Activated CD8-positive, alpha-beta memory T cell treated with anti-CD3 and anti-CD28 coated beads for 1 hour (primary cell): ENCODE measurements around the gene CSMD2.
"Not testable (repeated sequence)": the region's sequence is repeated elsewhere in the genome, so short reads cannot be mapped to it uniquely, and the experiment has no call there.

Experiments
- DNase-seq, 2 donors: peaks; one replicate each; pipeline ENCODE4 v3.0.0-alpha.2; 2020; ENCODE audit warnings: low read depth in 1 of 2; ENCODE audit errors: extremely low read depth in 1 of 2

The CSMD2 gene

DNA sequence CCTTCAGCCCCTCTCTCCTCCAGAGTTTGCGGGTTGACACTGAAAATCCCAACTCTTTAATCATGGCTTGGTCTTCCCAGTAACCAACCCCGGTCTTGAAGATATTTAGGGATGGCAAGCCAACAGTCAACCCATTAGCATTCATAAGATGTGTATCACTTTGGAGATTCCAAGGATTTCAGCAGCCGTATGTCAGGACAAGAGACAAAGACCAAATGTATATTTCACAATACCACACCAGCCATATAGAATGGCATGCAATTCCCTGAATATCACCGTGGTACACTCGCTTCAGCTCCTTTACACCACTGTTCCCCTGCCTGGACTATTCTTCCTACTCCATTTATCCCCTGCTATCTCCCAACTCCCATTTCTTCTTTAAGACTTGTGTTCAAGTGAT lies 109.2 kb downstream of the CSMD2 start:
- DNase-seq = no peak

DNA sequence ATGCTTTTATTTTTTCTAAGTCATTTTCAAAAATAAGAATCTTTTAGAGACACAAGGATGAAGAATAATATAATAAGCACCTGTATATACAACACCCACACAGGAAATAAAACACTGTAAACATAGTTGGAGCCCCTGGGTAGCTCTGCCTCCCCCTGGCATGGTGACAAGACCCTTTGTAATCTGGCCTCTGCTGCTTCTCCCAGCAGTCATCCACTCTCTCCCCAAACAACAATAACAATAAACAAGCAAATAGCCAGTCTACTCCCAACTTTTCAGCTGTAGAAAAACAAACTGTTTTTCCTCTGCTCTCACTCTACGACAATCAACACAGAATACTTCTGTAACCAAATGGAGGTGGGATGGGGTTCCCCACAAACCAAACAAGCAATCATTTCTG lies 110.1 kb downstream of the CSMD2 start:
- DNase-seq = no peak

DNA sequence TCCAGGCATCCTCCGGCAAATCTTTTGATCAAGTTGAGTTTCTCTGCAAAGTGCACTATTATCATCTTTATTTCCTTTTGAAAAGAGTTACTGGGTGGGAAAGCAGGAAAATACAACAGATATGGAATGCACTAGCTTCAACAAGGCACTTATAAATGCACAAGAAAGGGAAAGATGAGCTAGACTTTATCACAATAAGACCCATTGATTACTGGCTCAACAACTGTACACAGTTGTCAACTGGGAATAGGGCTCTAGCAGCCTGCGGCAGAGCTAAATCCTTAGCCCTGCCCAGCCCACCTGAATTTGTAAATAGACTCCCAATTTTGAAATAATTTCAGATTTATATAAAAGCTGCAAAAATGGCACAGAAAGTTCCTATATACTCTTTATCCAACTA lies 111.4 kb downstream of the CSMD2 start:
- DNase-seq = no peak

DNA sequence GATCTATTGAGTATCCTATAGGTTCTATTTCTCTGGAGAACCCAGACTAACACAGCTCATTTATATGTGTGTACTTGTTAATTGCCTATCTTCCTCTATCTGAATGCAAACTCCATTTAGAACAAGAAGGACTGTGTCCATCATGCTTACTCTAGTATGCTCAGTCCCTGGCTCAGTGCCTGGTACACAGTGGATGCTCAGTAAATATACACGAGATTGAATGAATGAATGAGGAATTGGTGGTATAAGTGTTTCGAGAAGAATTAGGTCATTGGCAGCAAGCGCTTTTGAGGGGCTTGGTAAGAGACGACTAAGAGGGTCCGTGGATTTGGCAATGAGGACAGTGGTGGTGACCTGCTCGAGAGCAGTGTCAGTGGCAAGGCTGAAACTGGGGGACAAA lies 112.5 kb downstream of the CSMD2 start:
- DNase-seq = no peak

DNA sequence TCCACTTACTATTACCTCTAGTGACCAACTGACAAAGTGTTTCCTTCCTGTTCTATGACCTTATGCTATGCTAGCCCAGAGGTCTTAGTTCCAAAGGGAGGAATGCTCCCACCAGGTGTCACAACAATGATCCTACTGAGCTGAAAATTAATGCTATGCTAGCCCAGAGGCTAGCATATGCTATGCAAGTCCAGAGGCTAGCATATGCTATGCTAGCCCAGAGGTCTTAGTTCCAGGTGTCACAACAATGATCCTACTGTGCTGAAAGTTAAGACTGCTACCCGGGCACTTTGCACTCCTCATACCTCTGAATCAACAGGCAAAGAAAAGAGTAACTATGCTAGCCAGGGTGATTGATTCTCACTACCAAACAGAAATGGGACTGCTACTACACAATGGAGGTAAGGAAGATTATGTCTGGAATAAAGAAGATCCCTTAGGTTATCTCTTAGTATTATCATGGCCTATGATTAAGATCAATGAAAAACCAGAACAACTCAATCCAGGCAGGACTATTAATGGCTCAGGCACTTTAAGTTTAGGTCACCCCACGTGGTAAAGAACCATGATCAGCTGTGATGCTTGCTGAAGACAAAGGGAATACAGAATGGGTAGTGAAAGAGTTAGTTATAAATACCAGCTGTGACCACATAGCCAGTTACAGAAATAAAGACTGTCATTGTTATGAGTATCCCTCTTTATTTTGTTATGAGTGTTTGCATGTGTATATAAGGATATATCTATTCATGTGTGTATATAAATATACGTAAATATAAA lies 114.1 kb downstream of the CSMD2 start:
- DNase-seq = no peak

DNA sequence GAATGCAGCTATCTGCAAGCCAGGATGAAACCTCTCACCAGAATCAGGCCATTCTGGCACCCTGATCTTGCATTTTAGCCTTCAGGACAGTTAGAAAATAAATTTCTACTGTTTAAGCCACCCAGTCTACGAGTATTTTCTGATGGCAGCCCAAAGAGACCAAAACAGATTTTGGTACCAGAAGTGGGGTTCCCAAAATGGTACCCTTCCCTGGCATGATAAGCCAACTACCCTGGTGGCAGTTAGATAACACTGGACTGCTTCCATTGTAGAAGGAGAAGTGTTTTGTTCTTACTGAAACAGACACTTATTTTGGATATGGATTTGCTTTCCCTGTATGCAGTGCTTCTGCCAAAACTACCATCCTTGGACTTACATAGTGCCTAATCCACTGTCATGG lies 115.0 kb downstream of the CSMD2 start:
- no peak for DNase-seq

DNA sequence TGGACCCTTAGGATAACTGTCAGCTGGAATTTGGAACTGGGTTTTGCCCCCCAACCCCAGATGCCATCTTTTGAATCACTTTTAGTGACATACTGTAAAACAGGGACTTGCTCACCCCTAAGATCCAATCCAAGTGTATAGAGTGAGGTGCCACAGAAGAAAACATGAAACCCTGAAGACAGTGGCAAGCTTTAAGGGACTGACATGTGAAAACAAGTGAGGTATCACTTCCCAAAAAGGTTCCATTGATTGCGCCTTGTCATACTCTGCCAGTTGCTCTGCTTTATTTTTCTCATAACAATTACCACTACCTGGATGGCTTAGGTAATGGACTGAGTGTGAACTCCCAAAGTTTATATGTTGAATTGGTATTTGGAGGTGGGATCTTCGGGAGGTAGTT lies 115.6 kb downstream of the CSMD2 start:
- DNase-seq = no peak

DNA sequence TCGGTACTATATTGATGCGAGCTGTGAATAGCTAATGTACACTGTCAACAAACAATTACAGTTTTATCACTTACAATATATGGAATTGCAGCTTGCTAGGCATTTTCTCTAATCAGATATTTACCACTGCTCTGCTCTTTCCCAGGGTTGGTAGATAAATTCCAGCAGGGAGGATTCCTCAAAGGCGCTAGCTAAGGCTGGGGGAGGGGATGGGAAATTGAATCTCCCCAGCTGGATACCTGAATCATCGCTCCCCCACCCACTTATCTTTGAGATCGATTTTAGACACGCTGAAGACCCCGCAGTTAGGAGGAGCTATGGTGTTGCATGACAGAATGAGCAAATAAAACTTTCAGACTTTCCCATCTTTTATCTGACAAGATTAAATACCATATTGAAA lies 127.2 kb downstream of the CSMD2 start:
- no peak for DNase-seq

DNA sequence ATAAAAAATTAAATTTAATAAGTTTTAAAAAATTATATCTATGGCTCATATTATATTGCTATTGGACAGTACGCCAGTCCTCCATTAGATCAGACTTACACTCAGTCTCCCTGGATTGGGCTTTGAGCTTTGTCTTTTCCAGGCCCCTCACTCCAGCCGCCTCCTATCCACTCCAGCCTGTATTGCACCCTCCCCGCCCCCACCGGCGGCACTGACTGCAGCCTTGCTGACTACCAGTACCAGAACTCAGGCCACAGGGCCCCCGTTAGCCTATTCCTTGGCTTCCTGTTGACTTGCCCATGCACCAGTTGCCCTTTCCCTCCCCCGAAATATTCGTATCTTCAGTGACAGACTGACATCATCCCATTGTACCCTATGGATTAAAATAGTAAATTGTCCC lies 127.9 kb downstream of the CSMD2 start:
- DNase-seq = no peak

DNA sequence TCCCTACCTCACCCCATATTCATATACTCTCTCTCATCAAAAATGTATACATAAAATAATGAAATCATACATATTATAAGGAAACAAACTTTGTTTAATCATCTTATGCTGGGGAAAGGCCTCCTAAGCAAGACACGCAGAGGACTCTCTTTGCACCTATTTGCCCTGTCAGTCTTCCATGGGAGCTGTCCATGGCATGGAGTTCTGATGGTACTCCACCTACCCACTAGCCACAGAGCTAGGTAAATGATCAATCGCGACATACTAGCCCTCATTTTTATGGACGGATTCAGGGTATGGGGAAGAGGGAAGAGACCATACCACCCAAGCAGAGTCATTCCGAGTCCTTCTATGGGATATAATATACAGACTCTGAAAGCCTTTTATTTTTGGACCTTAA lies 131.0 kb downstream of the CSMD2 start:
- no peak for DNase-seq

DNA sequence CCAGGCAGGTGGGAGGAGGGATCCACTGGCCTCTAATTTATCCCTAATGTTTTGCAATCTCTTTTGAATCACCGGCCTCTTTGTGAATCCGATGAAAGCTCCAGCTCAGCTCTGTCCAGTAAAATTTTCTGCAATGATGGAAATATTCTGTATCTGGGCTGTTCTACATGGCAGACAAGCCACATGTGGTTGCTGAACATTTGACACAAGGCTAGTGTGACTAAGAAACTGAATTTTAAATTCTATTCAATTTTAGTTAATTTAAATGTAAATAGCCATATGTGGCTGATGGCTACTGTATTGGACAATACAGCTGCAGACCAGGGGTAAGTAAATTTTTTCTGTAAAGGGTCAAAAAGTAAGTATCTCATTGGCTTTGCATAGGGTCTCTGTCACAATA lies 135.1 kb downstream of the CSMD2 start:
- no peak for DNase-seq

DNA sequence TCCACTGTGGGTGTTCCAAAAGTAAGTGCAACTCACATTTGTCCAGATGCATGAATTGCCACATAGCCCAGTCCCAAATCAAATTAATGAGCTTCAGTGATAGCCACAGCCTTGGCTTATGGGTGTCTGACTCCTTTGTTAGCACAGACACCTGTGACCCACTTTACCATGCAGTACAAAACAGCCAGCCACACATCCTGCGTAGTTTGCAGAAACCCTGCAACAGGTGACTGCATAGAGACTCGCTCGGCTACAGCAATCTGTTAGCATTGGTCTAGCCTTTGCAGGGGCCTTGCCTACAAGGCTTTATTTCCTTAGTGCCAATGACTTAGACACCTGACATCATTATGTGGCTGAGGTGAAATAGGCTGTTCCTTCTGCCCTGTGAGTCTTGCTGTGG lies 135.5 kb downstream of the CSMD2 start:
- no peak for DNase-seq

DNA sequence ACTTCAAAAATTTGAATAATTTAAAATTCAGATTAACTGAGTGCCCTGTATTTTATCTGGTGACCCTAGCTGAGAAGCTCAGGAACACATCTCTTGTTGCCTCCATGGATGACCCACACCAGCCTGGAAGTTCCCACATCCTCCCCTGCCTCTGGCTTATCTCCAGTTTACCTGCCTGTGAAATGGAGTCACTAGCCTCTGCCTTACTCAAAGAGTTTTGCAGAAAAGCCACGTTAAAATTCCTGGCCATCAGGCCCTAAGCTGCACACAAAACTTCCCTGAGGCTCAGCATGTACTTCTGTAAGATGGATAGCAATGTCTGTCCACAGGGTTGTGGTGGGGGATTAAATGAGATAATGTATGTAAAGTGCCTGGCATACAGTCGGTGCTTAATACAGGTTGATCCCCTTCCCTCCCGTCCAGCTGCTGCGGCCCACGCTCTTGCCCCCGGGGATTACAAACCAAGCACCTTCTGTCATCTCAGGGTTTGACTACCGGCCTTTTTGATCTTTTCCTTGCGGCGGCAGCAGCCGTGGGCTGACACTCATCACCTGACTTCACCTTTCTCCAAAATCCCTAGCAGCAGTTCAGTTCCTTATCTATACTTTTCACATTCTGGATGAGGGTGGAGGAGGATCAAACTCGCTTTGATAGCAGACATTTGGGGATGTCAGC lies 136.5 kb downstream of the CSMD2 start:
- DNase-seq = no peak

DNA sequence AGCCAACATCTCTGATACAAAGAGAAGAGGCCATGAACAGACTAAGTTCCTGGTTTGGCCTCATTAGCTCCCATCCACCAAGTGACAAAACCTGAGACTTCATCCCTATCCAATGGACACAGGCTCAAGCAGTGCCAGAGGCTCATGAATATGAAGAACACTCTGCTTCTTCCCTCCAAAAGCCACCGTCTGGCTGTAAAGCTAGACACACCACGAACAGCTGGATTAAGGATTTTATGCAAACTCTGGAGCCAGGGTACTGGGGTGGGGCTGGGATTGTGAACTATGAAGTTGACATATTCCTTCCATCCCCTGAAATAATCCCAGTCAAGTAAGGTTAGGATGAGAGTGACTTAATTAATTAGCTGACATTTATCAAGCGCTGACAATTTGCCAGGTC lies 139.4 kb downstream of the CSMD2 start:
- no peak for DNase-seq

DNA sequence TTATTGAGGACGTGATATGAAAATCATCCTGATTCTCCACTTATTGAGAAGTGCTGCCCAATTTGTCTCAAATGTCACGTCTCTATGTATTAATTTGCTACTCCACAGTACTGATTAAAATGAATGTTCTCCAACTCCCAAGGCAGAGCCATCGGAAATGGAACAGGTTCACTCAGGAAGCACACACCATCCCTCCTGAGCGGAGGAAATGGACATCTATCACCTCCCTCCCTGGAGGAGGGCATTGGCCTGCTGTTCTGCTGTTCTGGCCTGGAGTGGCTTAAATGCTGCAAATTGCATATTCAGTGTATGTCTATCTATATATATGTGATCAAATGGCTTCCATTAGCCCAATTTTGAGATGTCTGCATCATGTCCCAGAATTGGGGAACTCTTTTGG lies 140.5 kb downstream of the CSMD2 start:
- DNase-seq = no peak

DNA sequence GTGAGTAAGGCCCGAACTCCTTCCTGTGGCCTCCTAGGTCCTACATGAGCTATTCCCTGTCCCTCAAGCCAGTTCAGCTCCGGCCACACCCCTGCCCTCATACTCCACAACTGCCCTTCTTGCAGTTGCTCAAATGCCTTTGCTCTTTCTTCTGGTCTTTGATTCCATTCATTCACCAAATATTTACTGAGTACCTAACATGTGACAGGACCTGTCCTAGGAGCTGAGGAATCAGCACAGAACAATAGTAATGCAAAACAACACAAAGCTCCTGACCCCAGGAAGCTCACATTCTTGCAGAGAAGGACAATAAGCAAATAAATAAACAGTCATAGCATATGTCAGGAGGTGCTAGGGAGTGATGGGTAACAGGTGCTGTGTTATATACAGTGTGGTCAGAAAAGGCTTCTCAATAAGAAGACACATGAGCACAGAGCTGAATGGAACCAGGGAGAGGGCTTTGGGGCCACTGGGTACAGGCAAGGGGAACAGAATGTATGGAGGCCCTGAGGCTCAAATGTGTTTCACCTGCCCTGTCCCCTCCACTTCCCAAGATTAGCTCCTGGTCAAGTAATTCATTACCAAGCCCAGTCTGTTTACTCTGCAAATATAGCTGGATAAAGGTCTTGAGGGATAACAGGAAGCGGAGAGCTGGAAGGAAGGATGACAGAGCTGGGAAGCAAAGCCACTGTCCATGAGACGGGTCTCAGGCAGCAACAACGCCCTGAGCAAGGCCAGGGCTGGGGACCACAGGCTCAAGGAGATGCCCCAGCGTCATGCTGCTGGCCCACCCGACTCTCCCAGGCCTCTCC lies 145.1 kb downstream of the CSMD2 start:
- no peak for DNase-seq

DNA sequence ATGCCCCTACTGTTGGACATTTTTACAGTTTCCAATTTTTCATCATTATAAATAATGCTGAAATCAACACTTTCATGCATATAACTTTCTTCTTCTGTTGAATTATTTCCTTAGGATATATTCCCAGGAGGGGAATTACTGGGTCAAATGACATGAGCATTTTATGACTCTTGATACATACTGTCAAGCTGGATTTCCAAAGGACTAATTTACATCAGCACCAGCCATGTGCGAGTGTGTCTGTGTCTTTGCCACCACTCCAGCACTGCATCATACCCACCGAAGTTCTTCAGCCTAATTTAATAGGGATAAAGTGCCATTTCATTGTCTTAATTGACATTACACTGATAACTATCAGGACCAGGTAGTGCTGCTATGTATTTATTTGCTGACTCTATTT lies 146.7 kb downstream of the CSMD2 start:
- DNase-seq = no peak

DNA sequence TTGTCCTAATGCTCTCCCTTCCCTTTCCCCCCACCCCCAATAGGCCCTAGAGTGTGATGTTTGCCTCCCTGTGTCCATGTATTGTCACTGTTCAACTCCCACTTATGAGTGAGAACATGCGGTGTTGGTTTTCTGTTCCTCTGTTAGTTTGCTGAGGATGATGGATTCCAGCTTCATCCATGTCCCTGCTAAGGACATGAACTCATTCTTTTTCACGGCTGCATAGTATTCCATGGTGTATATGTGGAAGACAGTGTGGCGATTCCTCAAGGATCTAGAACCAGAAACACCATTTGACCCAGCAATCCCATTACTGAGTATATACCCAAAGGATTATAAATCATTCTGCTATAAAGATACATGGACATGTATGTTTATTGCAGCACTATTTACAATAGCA lies 148.7 kb downstream of the CSMD2 start:
- not testable (repeated sequence) for DNase-seq

DNA sequence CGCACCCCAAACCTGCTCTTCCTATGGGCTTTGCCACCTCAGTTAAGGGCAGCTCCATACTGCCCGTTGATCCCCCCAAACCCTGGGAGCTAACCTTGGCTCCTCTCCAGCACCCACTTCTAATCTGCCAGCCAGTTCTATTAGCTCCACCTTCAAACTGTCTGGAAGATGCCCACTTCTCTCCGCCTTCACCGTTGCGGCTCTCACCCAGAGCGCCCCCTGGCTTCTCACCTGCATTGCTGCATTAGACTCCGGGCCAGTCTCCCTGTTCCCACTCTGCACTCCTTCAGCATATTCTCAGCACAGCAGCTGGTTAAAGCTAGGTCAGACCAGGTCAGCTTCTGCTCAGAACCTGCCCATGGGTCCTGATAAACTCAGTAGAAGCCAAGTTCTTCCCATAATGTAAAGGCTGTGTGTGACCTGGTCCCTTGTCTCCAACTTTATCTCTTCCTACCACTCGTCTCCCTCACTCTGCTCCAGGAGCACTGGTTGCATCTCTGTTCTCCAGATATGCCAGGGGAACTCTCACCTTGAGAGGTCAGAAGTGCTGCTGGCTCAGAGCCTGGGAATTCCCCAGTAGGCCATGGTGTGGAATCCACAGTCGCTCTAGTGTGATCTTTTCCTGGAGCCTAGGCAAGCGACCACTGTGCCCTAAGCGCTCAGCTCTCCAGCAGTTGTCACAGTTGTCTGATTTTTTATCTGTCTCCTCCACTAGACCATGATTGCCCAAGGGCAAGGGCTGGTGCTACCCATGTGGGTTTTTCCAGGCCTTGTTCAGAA lies 150.9 kb downstream of the CSMD2 start:
- DNase-seq = no peak

DNA sequence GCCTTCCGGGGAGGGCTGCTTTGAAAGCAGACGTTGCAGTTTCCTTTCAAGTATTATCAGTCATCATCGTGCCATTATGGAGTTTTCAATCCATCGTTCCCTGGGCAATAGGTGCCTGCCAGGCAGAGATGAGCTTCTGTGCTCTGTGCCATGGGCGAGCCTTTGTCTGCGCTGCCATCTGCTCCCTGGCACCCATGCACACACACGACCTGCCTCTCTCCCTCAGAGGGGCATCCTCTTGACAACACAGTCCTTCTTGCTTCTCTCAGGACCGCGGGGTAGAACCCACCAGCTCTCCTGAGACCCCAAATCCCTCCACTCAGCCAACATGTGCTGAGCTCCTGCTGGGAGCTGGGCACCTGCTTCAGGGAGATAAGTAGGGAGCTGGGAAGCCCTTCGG lies 151.9 kb downstream of the CSMD2 start:
- DNase-seq = no peak

DNA sequence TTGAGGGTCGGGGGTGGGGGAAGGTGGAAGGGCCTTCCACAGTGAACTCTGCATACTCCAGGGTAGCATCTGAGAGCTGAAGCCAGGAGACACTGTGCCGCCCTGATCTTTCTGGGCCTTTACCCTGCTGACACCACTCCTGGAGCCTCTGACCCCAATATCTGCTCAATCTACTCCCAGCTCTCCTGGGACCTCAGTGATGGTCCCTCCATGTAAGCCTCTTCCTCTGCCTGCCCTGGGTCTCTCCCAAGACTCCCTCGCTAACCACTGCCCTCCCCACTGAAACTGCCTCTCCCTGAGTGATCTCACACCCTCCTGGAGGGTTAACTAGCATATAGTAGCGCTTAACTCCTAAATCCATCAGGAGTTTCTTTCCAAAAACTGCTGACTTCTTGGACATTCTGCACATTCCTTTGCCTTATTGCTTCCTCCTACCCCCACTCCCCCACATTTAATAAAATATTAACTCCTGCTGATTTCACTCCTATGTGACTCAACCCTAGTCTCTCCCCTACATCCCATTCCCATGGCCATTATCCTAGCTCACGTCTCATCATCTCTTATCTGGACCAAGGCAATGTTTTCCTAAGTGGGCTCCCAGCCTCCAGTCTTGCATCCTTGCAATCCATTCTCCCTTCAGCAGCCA lies 155.6 kb downstream of the CSMD2 start:
- DNase-seq = no peak
